A549 (cell line): Measurements from ENCODE around the gene PIP5KL1. TPM values are rescaled to one million over a fixed set of nuclear protein-coding genes. Genes with fewer than 3 reads are reported as not detected.

ENCODE experiments used
- ATAC-seq, 2 experiments: fragments of 200-7000 bp in 1 of 2; fragments of >200 bp in 1 of 2; cut with Nextera tagmentation in 1 of 2; cut with Tn5 transposase in 1 of 2; 3 replicates each; pipeline versions ENCODE4 v1.8.0 to v1.9.1; 2018 to 2020; ENCODE audit warnings: mild to moderate bottlenecking in 1 of 2, moderate library complexity in 1 of 2
- CTCF ChIA-PET: fragments of 300-600 bp; sonication (Branson Sonifier 250); formaldehyde crosslinking; extraction: SDS; loops from one replicate; lab custom pipeline; 2021; ENCODE audit warnings: antibody characterized with exemption, inconsistent platforms; lab: Yijun Ruan, JAX
- POLR2A ChIA-PET: fragments of 350-600 bp; formaldehyde crosslinking; extraction: SDS; loops from one replicate; lab custom pipeline; 2021; ENCODE audit warnings: antibody characterized with exemption, inconsistent platforms; lab: Yijun Ruan, JAX
- DNase-seq, 2 experiments: peaks; one replicate each; pipeline versions ENCODE4 v3.0.0 to v3.0.0-alpha.2; 2011 to 2016; ENCODE audit warnings: low read depth in 1 of 2, low spot score in 1 of 2
- FAIRE-seq: peaks from 2 replicates; lab custom pipeline; 2011; peaks lifted over from hg19 to GRCh38; lab: Jason Lieb, UNC
- H3K27ac ChIP-seq, 2 experiments: fragments of >200 bp; sonication (Bioruptor Twin); formaldehyde crosslinking; 3 replicates each; pipeline ENCODE4 v1.5.1; 2016 to 2017
- H3K4me1 ChIP-seq: fragments of >200 bp; sonication (Bioruptor Twin); formaldehyde crosslinking; 3 replicates; pipeline ENCODE4 v1.6.1; 2016
- H3K4me2 ChIP-seq: fragments of >200 bp; sonication (Bioruptor Twin); formaldehyde crosslinking; 3 replicates; pipeline ENCODE4 v1.6.1; 2016
- H3K4me3 ChIP-seq: fragments of >200 bp; sonication (Bioruptor Twin); formaldehyde crosslinking; 3 replicates; pipeline ENCODE4 v1.5.1; 2016
- H3K9me3 ChIP-seq: fragments of >200 bp; sonication (Bioruptor Twin); formaldehyde crosslinking; 3 replicates; pipeline ENCODE4 v1.6.1; 2016
- BCL3 ChIP-seq: fragments of >200 bp; sonication (Bioruptor Twin); formaldehyde crosslinking; IDR thresholded peaks from 3 replicates; pipeline ENCODE4 v1.6.1; 2016
- CBX8 ChIP-seq: fragments of 200-600 bp; sonication (generic); IDR thresholded peaks from 2 replicates; pipeline ENCODE4 v1.6.1; 2016
- CEBPB ChIP-seq, 2 experiments: fragments of >200 bp in 1 of 2; sonication (Bioruptor Twin) in 1 of 2; formaldehyde crosslinking in 1 of 2; IDR thresholded peaks; 2 replicates each; pipeline ENCODE4 v1.6.1; 2012 to 2016
- EHMT2 ChIP-seq: fragments of 200-600 bp; sonication (generic); IDR thresholded peaks from 2 replicates; pipeline ENCODE4 v1.6.1; 2016; ENCODE audit warnings: antibody characterized with exemption, low read depth, mild to moderate bottlenecking, moderate library complexity
- FOSL2 ChIP-seq, 2 experiments: fragments of 450-650 bp in 1 of 2; fragments of >200 bp in 1 of 2; sonication (Bioruptor Twin) in 1 of 2; formaldehyde crosslinking; IDR thresholded peaks; 2 replicates each; pipeline versions ENCODE4 v1.5.0 to v1.6.1; 2016 to 2020; ENCODE audit warnings: mild to moderate bottlenecking in 1 of 2, moderate library complexity in 1 of 2
- HDAC2 ChIP-seq: fragments of 200-600 bp; sonication (generic); IDR thresholded peaks from 2 replicates; pipeline ENCODE4 v1.6.1; 2016
- HEYL ChIP-seq: fragments of 250-450 bp; sonication (Bioruptor Pico); IDR thresholded peaks from 2 replicates; pipeline ENCODE4 v1.8.0; 2021; ENCODE audit warnings: mild to moderate bottlenecking, moderate library complexity
- HOXA7 ChIP-seq: fragments of 250-450 bp; sonication (Bioruptor Pico); IDR thresholded peaks from 2 replicates; pipeline ENCODE4 v1.5.0; 2020; ENCODE audit warnings: mild to moderate bottlenecking, moderate library complexity
- HOXB13 ChIP-seq: fragments of 250-450 bp; sonication (Bioruptor Pico); IDR thresholded peaks from 2 replicates; pipeline ENCODE4 v1.5.0; 2020; ENCODE audit warnings: low read depth, mild to moderate bottlenecking, moderate library complexity
- JUNB ChIP-seq: fragments of >200 bp; sonication (Bioruptor Twin); formaldehyde crosslinking; IDR thresholded peaks from 2 replicates; pipeline ENCODE4 v1.6.1; 2016
- KDM1A ChIP-seq: fragments of 200-600 bp; sonication (generic); IDR thresholded peaks from 2 replicates; pipeline ENCODE4 v1.6.1; 2016; ENCODE audit warnings: low read depth, mild to moderate bottlenecking
- NPAS2 ChIP-seq: fragments of 250-450 bp; sonication (Bioruptor Pico); IDR thresholded peaks from 2 replicates; pipeline ENCODE4 v1.8.0; 2022; ENCODE audit warnings: mild to moderate bottlenecking, moderate library complexity, borderline replicate concordance
- NR3C1 ChIP-seq: fragments of >200 bp; sonication (Bioruptor Twin); formaldehyde crosslinking; IDR thresholded peaks from 3 replicates; pipeline ENCODE4 v1.6.1; 2017
- PBX3 ChIP-seq: IDR thresholded peaks from 2 replicates; pipeline ENCODE4 v1.6.1; 2012
- RAD21 ChIP-seq, 2 experiments: fragments of >200 bp in 1 of 2; sonication (Bioruptor Twin) in 1 of 2; formaldehyde crosslinking in 1 of 2; IDR thresholded peaks in 1 of 2; conservative IDR thresholded peaks in 1 of 2; 2 replicates in 1 of 2; 3 replicates in 1 of 2; pipeline ENCODE4 v1.6.1; 2012 to 2018; ENCODE audit warnings: inconsistent platforms in 1 of 2
- REST ChIP-seq: fragments of 200-600 bp; sonication (generic); IDR thresholded peaks from 2 replicates; pipeline ENCODE4 v1.6.1; 2016; ENCODE audit warnings: antibody characterized with exemption, mild to moderate bottlenecking, moderate library complexity
- RNF2 ChIP-seq: fragments of 200-600 bp; sonication (generic); IDR thresholded peaks from 2 replicates; pipeline ENCODE4 v1.6.1; 2016; ENCODE audit warnings: low read depth, mild to moderate bottlenecking, antibody characterized with exemption, moderate library complexity, borderline replicate concordance
- SMC3 ChIP-seq: fragments of >200 bp; sonication (Bioruptor Twin); formaldehyde crosslinking; IDR thresholded peaks from 3 replicates; pipeline ENCODE4 v1.6.1; 2018; ENCODE audit warnings: inconsistent platforms
- SREBF2 ChIP-seq: fragments of 450-650 bp; IDR thresholded peaks from 2 replicates; pipeline ENCODE4 v1.6.1; 2014; ENCODE audit warnings: mild to moderate bottlenecking, moderate library complexity
- TP53 ChIP-seq: fragments of 250-450 bp; sonication (Bioruptor Pico); IDR thresholded peaks from 2 replicates; pipeline ENCODE4 v1.5.0; 2021; ENCODE audit warnings: mild to moderate bottlenecking, moderate library complexity
- ZC3H11A ChIP-seq: fragments of 450-650 bp; IDR thresholded peaks from 2 replicates; pipeline ENCODE4 v1.6.1; 2014; ENCODE audit warnings: antibody characterized with exemption, mild to moderate bottlenecking
- ZFP36 ChIP-seq: fragments of 450-650 bp; IDR thresholded peaks from 2 replicates; pipeline ENCODE4 v1.6.1; 2014; ENCODE audit warnings: borderline replicate concordance; ENCODE audit not compliant: partially characterized antibody
- WGBS: methylation state at CpG from one replicate; pipeline ENCODE4 v1.1.6; 2017; ENCODE audit errors: missing lambda C conversion rate; 5-methylcytosine and 5-hydroxymethylcytosine counted together
- polyA plus RNA-seq, 4 experiments: library from polyadenylated mRNA; depleted of rRNA in 3 of 4; stranded (reverse); fragments of >200 nt; fragmentation: RNase III in 1 of 4; extraction: RNeasy Plus Mini Kit Qiagen cat#74134 plus additional on column Dnase treatment in 1 of 4; gene quantifications; 2 replicates in 3 of 4; 3 replicates in 1 of 4; pipeline ENCODE4 v1.2.3, GENCODE V29; 2011 to 2017

Gene PIP5KL1
- polyA plus RNA-seq, 2 of the 4 experiments (the other 2 are of a cell fraction), result 2.4 to 2.5 TPM

GRCh38 chr9:127874301-127875221, 56.0 kb downstream of the PIP5KL1 start:
- FAIRE-seq (no peak), ATAC-seq (no peak)

GRCh38 chr9:127873886-127874285, 56.7 kb downstream of the PIP5KL1 start:
- no peak for ATAC-seq
- H3K4me3 ChIP-seq, result no peak overlapping the region
- TF ChIP-seq HOXB13 (no peak), CEBPB (IDR thresholded peaks at IDR 0.05) (no peak), BCL3 (no peak), SREBF2 (no peak), ZFP36 (no peak), RNF2 (no peak), EHMT2 (no peak)
- TF ChIP-seq, all 56 proteins: peak for 0
- Histone ChIP-seq H3K4me1 (peaks cover 39% of the 10 kb centered on the region), H3K27ac (peak overlapping the region in 1 of 2 experiments; percentile 29; a peak in 2 of 6 replicates), H3K4me2 (peak overlapping the region; percentile 22; the same call in 1 of the 3 replicates), H3K9me3 (no peaks in the 10 kb centered on the region)
- POLR2A ChIA-PET, result no interaction called here
- 83% methylated on average over 5 of the region's 10 CpGs for WGBS
- DNase-seq, result no peak
- no peak for FAIRE-seq
- CTCF ChIA-PET, result interaction anchor here (0.7 to 13.7 kb wide), 12 partner anchors 9 to 284 kb away, joined by 3 to 117 read pairs (median 3); partner anchors contain the start of genes CDK9 and TOR2A

More at GRCh38 chr9:127874301-127875221, 56.0 kb downstream of the PIP5KL1 start:
- ChIA-PET CTCF (interaction anchor here (0.7 to 13.7 kb wide), 11 partner anchors 8 to 285 kb away, joined by 3 to 117 read pairs (median 3); partner anchors contain the start of gene TOR2A), POLR2A (no interaction called here)
- Histone ChIP-seq H3K4me2 (peak overlapping the region; percentile 22; the same call in 1 of the 3 replicates), H3K4me3 (no peak overlapping the region), H3K4me1 (peaks cover 39% of the 10 kb centered on the region), H3K27ac (peak overlapping the region in 1 of 2 experiments; percentile 29; a peak in 3 of 6 replicates), H3K9me3 (no peaks in the 10 kb centered on the region)
- no peak for DNase-seq
- no peak for TF ChIP-seq KDM1A
- TF ChIP-seq SMC3, result no peak
- no peak for TF ChIP-seq NPAS2 (CRISPR knock-in tag)
- TF ChIP-seq PBX3, result no peak
- TF ChIP-seq CEBPB (IDR thresholded peaks at IDR 0.05), result no peak
- no peak for TF ChIP-seq FOSL2 (IDR thresholded peaks at IDR 0.05)
- TF ChIP-seq FOSL2 (CRISPR knock-in tag; IDR thresholded peaks at IDR 0.05), result no peak
- TF ChIP-seq RAD21 (conservative IDR thresholded peaks at IDR 0.05 in 1 of 2, IDR thresholded peaks at IDR 0.05 in 1 of 2), result no peak
- no peak for TF ChIP-seq ZFP36
- no peak for TF ChIP-seq CBX8
- no peak for TF ChIP-seq SREBF2
- no peak for TF ChIP-seq NR3C1
- no peak for TF ChIP-seq HOXA7
- no peak for TF ChIP-seq HEYL (CRISPR knock-in tag)
- no peak for TF ChIP-seq REST
- TF ChIP-seq ZC3H11A, result no peak
- no peak for TF ChIP-seq HDAC2
- no peak for TF ChIP-seq JUNB
- TF ChIP-seq TP53 (CRISPR knock-in tag), result no peak
- 76% methylated on average over 17 of the region's 19 CpGs for WGBS
